GM21825 (cell line): ENCODE results near the gene TFPI2.

Experiments used
- ATAC-seq: cut with Tn5 transposase; IDR thresholded peaks from one replicate; pipeline ENCODE4 v1.9.1; 2021; ENCODE audit warnings: mild to moderate bottlenecking, moderate library complexity; ENCODE audit not compliant: unreplicated experiment

The TFPI2 gene

GRCh38 chr7:93860261-93860660 is 30.3 kb downstream of the TFPI2 start:
- ATAC-seq: no peak

GRCh38 chr7:93858857-93859256 is 31.7 kb downstream of the TFPI2 start:
- ATAC-seq: no peak

DNA sequence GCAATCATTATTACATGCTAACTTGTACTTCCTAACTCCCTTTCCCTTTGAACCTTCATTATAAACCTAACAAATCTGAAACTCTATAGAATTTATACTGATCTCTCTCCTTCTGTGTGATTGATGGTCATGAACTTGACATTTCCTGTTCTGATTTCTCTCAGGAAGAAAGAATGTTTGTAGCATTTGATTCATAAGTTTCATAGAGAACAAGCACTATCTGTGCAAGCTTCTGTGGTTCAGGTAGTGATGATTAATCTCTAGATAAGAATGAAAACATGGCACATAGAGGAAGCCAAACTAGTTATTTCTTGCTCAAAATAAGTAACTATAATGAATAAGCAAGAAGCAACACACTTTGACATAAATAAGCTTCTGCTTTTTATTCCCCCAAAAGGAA is 34.2 kb downstream of the TFPI2 start:
- ATAC-seq: no peak

DNA sequence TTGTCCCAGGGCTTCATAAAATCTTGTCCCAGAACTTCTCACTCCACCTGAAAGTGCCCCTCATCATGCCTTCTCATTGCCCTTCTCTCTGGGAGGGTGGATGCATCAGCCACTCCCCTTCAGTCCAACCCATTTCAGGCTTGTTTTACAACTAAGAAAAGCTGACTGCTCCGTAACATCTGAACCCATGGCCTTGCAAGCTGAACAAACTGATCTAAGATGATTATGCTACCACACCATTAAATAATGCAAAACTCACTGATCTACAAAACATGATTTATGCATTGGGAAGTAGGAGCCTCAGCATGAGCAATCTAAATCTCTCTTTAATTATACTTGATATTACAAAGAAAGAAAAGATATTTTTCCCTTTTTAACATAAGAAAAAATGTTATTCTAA is 34.8 kb downstream of the TFPI2 start:
- no peak for ATAC-seq

GRCh38 chr7:93854480-93854879 is 36.1 kb downstream of the TFPI2 start:
- ATAC-seq: no peak

- ATAC-seq: no peak
Observed at GRCh38 chr7:93851536-93851935, 39.0 kb downstream of the TFPI2 start.

DNA sequence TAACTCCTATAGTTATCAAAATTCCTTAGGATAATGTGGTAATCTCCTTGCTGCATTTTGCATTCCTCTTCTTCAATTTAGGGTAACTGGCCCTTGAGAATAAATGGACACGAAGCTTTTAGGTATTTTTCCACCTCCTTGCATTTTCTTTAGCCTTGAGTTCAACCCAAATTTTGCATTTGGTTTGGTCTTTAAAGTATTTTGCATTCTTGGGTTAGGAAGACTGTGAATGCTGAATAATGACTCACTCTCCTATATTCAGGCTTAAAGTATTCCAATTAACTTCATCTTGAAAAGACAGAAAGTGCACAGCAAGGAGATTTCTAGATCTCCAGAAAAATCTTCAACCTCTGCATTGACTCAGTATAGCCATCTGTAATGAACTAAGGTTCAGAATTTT is 47.3 kb downstream of the TFPI2 start:
- ATAC-seq: no peak

GRCh38 chr7:93838966-93839365 is 51.6 kb downstream of the TFPI2 start:
- ATAC-seq: no peak

- ATAC-seq: no peak
Observed at GRCh38 chr7:93837245-93837644, 53.3 kb downstream of the TFPI2 start.

DNA sequence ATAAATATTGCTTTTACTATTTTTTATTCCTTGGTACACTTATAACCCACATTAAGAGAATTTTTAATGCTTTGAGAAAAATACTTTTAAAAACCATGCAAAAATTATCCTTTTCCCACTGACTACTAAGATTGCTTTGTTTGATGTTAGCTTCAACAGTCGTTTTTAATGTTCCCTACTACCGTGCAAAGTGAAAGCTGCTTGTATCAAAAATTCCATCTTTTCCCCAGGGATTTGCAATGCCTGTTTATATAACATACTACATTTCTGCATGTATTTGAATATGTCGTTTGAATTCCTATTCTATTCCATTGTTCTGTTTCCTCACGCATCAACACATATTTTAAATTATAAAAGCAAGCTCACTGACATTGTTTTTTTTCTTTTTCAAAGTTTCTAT is 54.4 kb downstream of the TFPI2 start:
- ATAC-seq: no peak

DNA sequence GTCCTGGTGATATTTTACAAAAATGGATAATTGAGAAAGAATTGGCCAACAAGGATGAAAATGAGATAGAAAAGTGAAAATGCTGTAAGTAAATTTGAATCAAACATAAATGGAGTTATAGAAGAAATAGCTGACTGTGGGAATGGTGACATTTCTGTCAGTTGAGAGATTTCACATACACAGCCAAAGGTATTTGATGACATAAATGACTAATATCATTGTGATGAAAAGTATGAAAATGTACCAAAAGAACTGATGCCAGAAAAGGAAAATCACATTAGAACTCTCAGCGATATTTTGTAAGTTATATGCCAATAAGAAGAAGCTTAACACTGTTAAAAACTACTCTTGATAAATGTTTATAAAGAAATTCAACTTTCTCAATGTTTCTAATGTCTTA is 54.9 kb downstream of the TFPI2 start:
- ATAC-seq: no peak
